ENCODE results near the gene ANAPC13.

GRCh38 chr3:134516905-134517304, 31.1 kb upstream of the ANAPC13 start:
- no peak for TF ChIP-seq CTCF (IDR thresholded peaks at IDR 0.05)
- TF ChIP-seq POLR2A (IDR thresholded peaks at IDR 0.05): no peak

Measured in adrenal gland (tissue), 5 donors.